22Rv1 (cell line): ENCODE results near the gene COL27A1.

Experiments
- CTCF ChIP-seq: fragments of 450-650 bp; IDR thresholded peaks from 2 replicates; pipeline ENCODE4 v1.5.1; 2017; ENCODE audit warnings: mild to moderate bottlenecking
- ZFX ChIP-seq: fragments of 450-650 bp; IDR thresholded peaks from 2 replicates; pipeline ENCODE4 v1.6.1; 2017; ENCODE audit warnings: antibody characterized with exemption, borderline replicate concordance

GRCh38 chr9:114169952-114170770 is 14.8 kb downstream of the COL27A1 start:
- no peak for TF ChIP-seq CTCF
- TF ChIP-seq ZFX, result no peak
